Tongue (tissue), 2 donors: ENCODE results near the gene FFAR1. TPM values are rescaled to one million over a fixed set of nuclear protein-coding genes. Genes with fewer than 3 reads are reported as not detected.
A peak's percentile ranks its signal among the peaks of the same experiment; 100 is the strongest.

Source experiments
- DNase-seq: peaks from one replicate; pipeline ENCODE4 v3.0.0-alpha.2; 2015
- total RNA-seq: library from RNA; depleted of rRNA; stranded (reverse); fragments of >200 nt; gene quantifications from one replicate; pipeline ENCODE4 v1.2.3, GENCODE V29; 2014

Gene FFAR1
- total RNA-seq, 1 donor from 2014 or later: not detected

DNA sequence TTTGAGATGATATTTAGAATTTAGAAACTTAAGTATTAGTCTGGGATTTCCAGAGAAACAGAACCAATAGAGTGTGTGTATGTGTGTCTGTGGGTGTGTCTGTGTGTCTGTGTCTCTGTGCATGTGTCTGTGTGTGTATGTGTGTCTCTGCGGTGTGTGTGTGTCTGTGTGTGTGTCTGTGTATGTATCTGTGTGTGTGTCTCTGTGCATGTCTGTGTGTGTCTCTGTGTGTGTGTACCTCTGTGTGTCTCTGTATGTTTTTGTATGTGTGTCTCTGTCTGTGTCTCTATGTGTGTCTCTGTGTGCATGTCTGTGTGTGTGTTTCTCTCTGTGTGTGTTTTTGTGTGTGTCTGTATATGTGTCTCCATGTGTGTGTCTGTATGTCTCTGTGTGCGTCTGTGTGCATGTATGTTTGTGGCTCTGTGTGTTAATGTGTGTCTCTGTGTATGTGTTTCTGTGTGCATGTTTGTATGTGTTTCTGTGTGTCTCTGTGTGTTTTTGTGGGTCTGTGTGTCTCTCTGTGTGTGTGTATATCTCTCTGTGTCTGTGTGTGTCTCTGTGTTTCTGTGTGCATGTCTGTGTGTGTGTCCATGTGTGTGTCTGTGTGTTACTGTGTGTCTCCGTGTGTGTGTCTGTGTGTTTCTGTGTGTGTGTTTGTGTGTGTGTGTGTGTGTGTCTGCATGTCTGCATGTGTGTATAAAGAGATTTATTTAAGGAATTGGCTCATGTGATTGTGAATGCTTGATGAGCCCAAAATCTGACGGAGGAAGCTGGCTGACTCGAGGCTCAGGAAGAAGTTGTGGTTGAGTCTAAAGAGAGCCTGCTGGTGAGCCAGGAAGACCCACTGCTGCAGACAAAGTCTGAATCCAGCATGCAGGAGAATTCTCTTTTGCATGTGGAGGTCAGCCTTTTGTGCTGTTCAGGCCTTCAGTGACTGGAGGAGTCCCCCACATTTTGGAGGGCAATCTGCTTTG is 45.3 kb downstream of the FFAR1 start:
- DNase-seq: no peak

GRCh38 chr19:35395382-35396199 is 47.9 kb downstream of the FFAR1 start:
- no peak for DNase-seq

DNA sequence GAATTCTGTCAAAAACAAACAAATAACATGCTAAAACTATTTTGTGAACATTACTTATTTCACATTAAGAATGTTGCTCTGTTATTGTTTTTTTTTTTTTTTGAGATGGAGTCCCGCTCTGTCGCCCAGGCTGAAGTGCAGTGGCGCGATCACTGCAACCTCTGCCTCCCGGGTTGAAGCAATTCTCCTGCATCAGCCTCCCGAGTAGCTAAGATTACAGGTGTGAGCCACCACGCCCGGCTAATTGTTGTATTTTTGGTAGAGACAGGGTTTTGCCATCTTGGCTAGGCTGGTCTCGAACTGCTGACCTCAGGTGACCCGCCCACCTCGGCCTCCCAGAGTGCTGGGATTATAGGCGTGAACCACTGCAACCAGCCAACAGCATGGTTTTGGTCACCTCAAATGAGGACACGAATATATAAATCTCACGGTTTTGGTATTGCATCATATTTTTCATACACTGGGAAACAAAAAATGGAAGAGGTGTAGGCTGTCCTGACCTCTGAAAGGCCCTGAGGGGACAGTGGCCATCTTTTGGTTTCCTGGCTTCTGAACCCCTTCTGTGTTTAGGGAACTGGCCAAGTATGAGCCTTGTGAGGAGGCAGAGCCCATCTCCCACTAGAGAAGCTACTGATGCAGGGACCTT is 48.7 kb downstream of the FFAR1 start:
- no peak for DNase-seq

- DNase-seq: peak; percentile 35
These were observed 49.4 kb downstream of the FFAR1 start for GRCh38 chr19:35397064-35397463.

Other genes with a start within 250 kb of the FFAR1 start
- 45.6 TPM for gene FXYD3, start 232.1 kb upstream of the FFAR1 start, total RNA-seq
- gene LGI4, start 212.8 kb upstream of the FFAR1 start, total RNA-seq: 7.6 TPM
- 44.2 TPM for gene FXYD1, start 209.1 kb upstream of the FFAR1 start, total RNA-seq
- gene FXYD7, start 204.6 kb upstream of the FFAR1 start, total RNA-seq: not detected
- gene FXYD5, start 193.2 kb upstream of the FFAR1 start, total RNA-seq: 5.9 TPM
- not detected for gene FAM187B, start 119.2 kb upstream of the FFAR1 start, total RNA-seq
- gene LSR, start 98.9 kb upstream of the FFAR1 start, total RNA-seq: 26.5 TPM
- gene USF2, start 78.9 kb upstream of the FFAR1 start, total RNA-seq: 52.7 TPM
- not detected for gene HAMP, start 65.4 kb upstream of the FFAR1 start, total RNA-seq
- 2.3 TPM for gene MAG, start 55.7 kb upstream of the FFAR1 start, total RNA-seq
- gene CD22, start 18.7 kb upstream of the FFAR1 start, total RNA-seq: 7.4 TPM
- not detected for gene FFAR3, start 10.6 kb downstream of the FFAR1 start, total RNA-seq
- gene GPR42, start 23.2 kb downstream of the FFAR1 start, total RNA-seq: not detected
- gene FFAR2, start 100.4 kb downstream of the FFAR1 start, total RNA-seq: 15.6 TPM
- 9.6 TPM for gene KRTDAP, start 142.6 kb downstream of the FFAR1 start, total RNA-seq
- 25.7 TPM for gene DMKN, start 165.7 kb downstream of the FFAR1 start, total RNA-seq
- gene SBSN, start 180.4 kb downstream of the FFAR1 start, total RNA-seq: 15.6 TPM
- gene GAPDHS, start 185.6 kb downstream of the FFAR1 start, total RNA-seq: not detected
- 30.6 TPM for gene TMEM147, start 197.7 kb downstream of the FFAR1 start, total RNA-seq
- gene ATP4A, start 215.8 kb downstream of the FFAR1 start, total RNA-seq: not detected
- not detected for gene PMIS2, start 238.3 kb downstream of the FFAR1 start, total RNA-seq